ENCODE results near the gene ITGA5. TPM values are rescaled to one million over a fixed set of nuclear protein-coding genes. Genes with fewer than 3 reads are reported as not detected.

ITGA5 gene
- total RNA-seq, 2 donors from 2014 or later, result 7.8 to 120 TPM

GRCh38 chr12:54421175-54421878, 2.3 kb upstream of the ITGA5 start:
- Histone ChIP-seq H3K4me1 (no peaks in the 10 kb centered on the region), H3K27me3 (peaks cover 14% of the 10 kb centered on the region), H3K9me3 (no peaks in the 10 kb centered on the region), H3K36me3 (no peaks in the 10 kb centered on the region), H3K27ac (peak overlapping the region; percentile 88), H3K9ac (ENCODE audit: low read depth in 2 of 2, low read length in 2 of 2) (no peak overlapping the region), H3K4me3 (no peak overlapping the region)
- intact Hi-C loops (cut with DNase I), result no loop called here
- DNase-seq, result no peak
- TF ChIP-seq CTCF (IDR thresholded peaks at IDR 0.05), result no peak

DNA sequence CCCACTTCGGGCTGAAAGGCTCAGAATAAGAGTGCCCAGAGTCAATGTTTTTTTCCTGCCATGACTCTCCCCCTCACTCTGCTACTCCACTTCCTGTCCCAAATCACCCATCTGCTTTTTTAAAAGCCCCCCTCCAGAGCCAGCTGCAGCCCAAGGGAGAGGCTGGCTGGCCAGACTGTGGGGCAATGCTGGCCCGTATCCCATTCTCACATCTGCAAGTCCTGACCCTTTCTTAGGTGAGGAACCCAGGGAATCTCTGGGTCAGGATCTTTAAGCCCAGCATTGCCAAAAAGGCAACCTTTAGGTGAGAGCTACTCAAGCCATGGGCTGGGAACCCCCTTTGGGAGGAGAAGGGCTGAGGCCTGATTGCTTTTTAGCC, 1.7 kb upstream of the ITGA5 start:
- Histone ChIP-seq H3K27ac (peak overlapping the region; percentile 88), H3K9me3 (no peaks in the 10 kb centered on the region), H3K9ac (ENCODE audit: low read depth in 2 of 2, low read length in 2 of 2) (peak overlapping the region in 1 of 2 donors; percentile 27), H3K4me1 (no peaks in the 10 kb centered on the region), H3K36me3 (no peaks in the 10 kb centered on the region), H3K27me3 (peaks cover 14% of the 10 kb centered on the region), H3K4me3 (no peak overlapping the region)
- intact Hi-C loops (cut with DNase I), result no loop called here
- no peak for DNase-seq
- TF ChIP-seq CTCF (IDR thresholded peaks at IDR 0.05), result no peak

DNA sequence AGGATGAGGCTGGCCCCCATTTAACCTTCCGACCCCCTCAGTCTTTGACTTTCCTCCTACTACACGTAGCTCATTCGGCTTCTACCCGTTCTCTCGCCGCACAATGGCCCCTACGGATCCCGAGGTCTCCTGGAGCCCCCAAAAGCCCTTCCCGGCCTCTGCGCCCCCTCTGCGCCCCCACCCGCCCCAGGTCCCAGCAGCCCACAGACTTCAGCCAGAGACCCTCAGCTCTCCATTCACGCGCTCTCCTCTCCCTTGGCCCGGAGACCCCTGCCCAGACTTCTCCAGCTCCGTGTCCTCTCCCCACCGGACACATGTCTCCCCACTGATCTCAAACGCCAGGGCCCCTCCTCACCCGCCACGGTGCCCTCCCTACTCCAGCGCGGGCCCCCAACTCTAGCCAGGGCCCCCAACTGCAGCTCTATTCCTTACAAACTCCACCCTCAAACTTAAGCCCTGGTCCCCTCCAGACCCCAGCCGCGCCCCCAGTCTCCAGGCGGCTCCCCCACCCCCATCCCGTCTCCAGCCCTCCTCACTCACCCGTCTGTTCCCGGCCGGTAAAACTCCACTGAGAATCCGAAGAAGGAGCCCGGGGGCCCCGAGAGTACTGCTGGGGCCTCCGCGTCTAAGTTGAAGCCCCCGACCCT, 502 bp downstream of the ITGA5 start:
- DNase-seq, result no peak
- no peaks in the 10 kb centered on the region for H3K36me3 ChIP-seq
- intact Hi-C loops (cut with DNase I), result no loop called here
- H3K9ac ChIP-seq (ENCODE audit: low read depth in 2 of 2, low read length in 2 of 2), result peak overlapping the region; percentile 66 to 76
- H3K27me3 ChIP-seq, result peaks cover 14% of the 10 kb centered on the region
- H3K27ac ChIP-seq, result peak overlapping the region; percentile 88
- peak overlapping the region; percentile 52 for H3K4me3 ChIP-seq
- H3K4me1 ChIP-seq, result no peaks in the 10 kb centered on the region
- H3K9me3 ChIP-seq, result no peaks in the 10 kb centered on the region
- TF ChIP-seq CTCF (IDR thresholded peaks at IDR 0.05), result no peak

- no peak for DNase-seq
- peak overlapping the region; percentile 88 for H3K27ac ChIP-seq
- peaks cover 14% of the 10 kb centered on the region for H3K27me3 ChIP-seq
- H3K4me3 ChIP-seq, result peak overlapping the region; percentile 52
- H3K4me1 ChIP-seq, result no peaks in the 10 kb centered on the region
- no peaks in the 10 kb centered on the region for H3K36me3 ChIP-seq
- TF ChIP-seq CTCF (IDR thresholded peaks at IDR 0.05), result no peak
- H3K9ac ChIP-seq (ENCODE audit: low read depth in 2 of 2, low read length in 2 of 2), result peak overlapping the region; percentile 65 to 76
- H3K9me3 ChIP-seq, result no peaks in the 10 kb centered on the region
- intact Hi-C loops (cut with DNase I), result no loop called here
These were observed 1.2 kb downstream of the ITGA5 start for GRCh38 chr12:54417712-54418440.

DNA sequence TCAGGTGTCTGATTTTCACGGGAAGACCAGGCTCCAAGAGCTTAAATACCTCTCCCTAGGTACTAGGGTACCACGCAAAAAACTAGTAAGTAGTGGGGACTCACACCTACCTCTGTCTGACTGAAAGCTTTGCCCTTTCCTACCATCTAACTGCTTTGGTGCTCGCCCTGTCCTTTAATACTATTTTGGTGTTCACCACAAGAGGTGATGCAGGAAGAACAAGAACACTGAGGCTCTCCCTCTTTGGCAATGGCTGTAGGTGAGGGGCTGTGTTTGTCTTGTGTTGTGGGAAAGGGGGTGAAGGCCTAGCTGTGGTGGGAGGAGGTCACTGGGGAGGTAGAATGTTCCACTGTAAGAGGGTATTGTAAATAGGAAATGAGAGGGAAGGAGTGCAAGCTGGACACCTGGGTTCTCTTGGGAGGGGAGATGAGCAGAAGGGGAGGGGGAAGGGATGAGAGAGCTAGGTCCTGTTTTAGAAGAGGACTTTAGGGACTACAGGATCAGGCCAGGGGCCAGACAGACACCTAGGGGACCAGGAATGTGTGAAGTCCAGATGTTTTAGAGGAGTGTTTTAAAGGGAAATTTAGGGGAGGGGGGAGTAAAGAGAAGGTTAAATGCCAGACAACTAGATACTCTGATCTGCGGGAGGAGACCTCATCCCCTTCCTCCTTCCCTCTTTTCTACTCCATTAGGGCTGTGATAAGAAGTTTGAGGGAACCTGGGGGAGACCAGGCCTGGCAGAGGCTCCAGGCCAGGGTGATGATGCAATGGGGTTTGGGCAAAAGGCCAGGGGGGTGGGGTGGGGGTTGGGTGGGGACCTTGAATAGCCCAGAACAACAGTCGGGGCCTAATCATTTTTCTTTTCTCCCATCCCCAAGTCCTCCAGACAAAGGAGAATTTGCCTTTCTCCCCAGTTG, 2.1 kb downstream of the ITGA5 start:
- Histone ChIP-seq H3K4me3 (peak overlapping the region; percentile 52), H3K27me3 (peaks cover 14% of the 10 kb centered on the region), H3K9me3 (no peaks in the 10 kb centered on the region), H3K4me1 (no peaks in the 10 kb centered on the region), H3K27ac (peak overlapping the region; percentile 88), H3K9ac (ENCODE audit: low read depth in 2 of 2, low read length in 2 of 2) (peak overlapping the region; percentile 65 to 76), H3K36me3 (no peaks in the 10 kb centered on the region)
- TF ChIP-seq CTCF (IDR thresholded peaks at IDR 0.05), result no peak
- intact Hi-C loops (cut with DNase I), result no loop called here
- no peak for DNase-seq
